PC-9 (cell line): Measurements from ENCODE around the gene LRRC55. TPM values are rescaled to one million over a fixed set of nuclear protein-coding genes. Genes with fewer than 3 reads are reported as not detected.

Source experiments
- BruUV-seq: library from RNA; stranded (reverse); fragments of 400-500 nt; replicated peaks from 2 replicates; lab custom pipeline; 2021; lab: Mats Ljungman, UMichigan
- CTCF ChIA-PET: fragments of 300-600 bp; sonication (Branson Sonifier 250); formaldehyde crosslinking; loops from one replicate; lab custom pipeline; 2022; ENCODE audit warnings: antibody characterized with exemption; lab: Charles Lee
- POLR2A ChIA-PET: fragments of 300-600 bp; sonication (Branson Sonifier 250); formaldehyde crosslinking; loops from one replicate; lab custom pipeline; 2022; ENCODE audit warnings: antibody characterized with exemption; ENCODE audit not compliant: unreplicated experiment; lab: Charles Lee
- DNase-seq, 2 experiments: peaks; one replicate each; pipeline versions ENCODE4 v3.0.0 to v3.0.0-alpha.2; 2015 to 2022; ENCODE audit warnings: mixed read lengths in 1 of 2
- H2AFZ ChIP-seq: fragments of 200-600 bp; sonication (generic); 2 replicates; pipeline ENCODE4 v1.8.1; 2017; ENCODE audit warnings: antibody characterized with exemption
- H3F3A ChIP-seq: fragments of 200-600 bp; sonication (generic); 2 replicates; pipeline ENCODE4 v1.8.1; 2017; ENCODE audit warnings: antibody characterized with exemption, mild to moderate bottlenecking, low read depth; ENCODE audit not compliant: insufficient read depth
- H3K27ac ChIP-seq: fragments of 200-600 bp; sonication (generic); 2 replicates; pipeline ENCODE4 v1.6.1; 2016; ENCODE audit warnings: mixed run types
- H3K27me3 ChIP-seq: fragments of 200-600 bp; sonication (generic); 2 replicates; pipeline ENCODE4 v1.6.1; 2016; ENCODE audit warnings: low read depth, mixed run types; ENCODE audit not compliant: insufficient read depth
- H3K36me3 ChIP-seq: fragments of 200-600 bp; sonication (generic); 2 replicates; pipeline ENCODE4 v1.6.1; 2016; ENCODE audit warnings: low read depth, mixed run types
- H3K4me1 ChIP-seq: fragments of 200-600 bp; sonication (generic); replicated peaks from 2 replicates; pipeline ENCODE4 v1.6.1; 2016; ENCODE audit warnings: mixed run types; ENCODE audit not compliant: insufficient read depth
- H3K4me2 ChIP-seq: fragments of 200-600 bp; sonication (generic); 2 replicates; pipeline ENCODE4 v1.6.1; 2017; ENCODE audit warnings: mixed run types
- H3K4me3 ChIP-seq: fragments of 200-600 bp; sonication (generic); 2 replicates; pipeline ENCODE4 v1.6.1; 2016; ENCODE audit warnings: mixed run types
- H3K79me2 ChIP-seq: fragments of 200-600 bp; sonication (generic); 2 replicates; pipeline ENCODE4 v1.6.1; 2017; ENCODE audit warnings: low read depth, mixed run types
- H3K9me2 ChIP-seq: fragments of 200-600 bp; sonication (generic); 2 replicates; pipeline ENCODE4 v1.8.1; 2017; ENCODE audit warnings: mild to moderate bottlenecking; ENCODE audit not compliant: insufficient read depth
- H3K9me3 ChIP-seq: fragments of 200-600 bp; sonication (generic); 2 replicates; pipeline ENCODE4 v1.8.1; 2016; ENCODE audit warnings: low read depth; ENCODE audit not compliant: insufficient read depth
- H4K20me1 ChIP-seq: fragments of 200-600 bp; sonication (generic); 2 replicates; pipeline ENCODE4 v1.8.1; 2017; ENCODE audit not compliant: insufficient read depth
- CTCF ChIP-seq: fragments of 200-600 bp; sonication (generic); conservative IDR thresholded peaks from 2 replicates; pipeline ENCODE4 v1.6.1; 2017; ENCODE audit warnings: mixed run types, antibody characterized with exemption, mild to moderate bottlenecking, moderate library complexity
- EZH2 ChIP-seq: fragments of 200-600 bp; sonication (generic); IDR thresholded peaks from 2 replicates; pipeline ENCODE4 v1.8.0; 2017; ENCODE audit warnings: antibody characterized with exemption, low read depth
- intact Hi-C: fragments of 100-400 bp; cut with micrococcal nuclease; formaldehyde crosslinking; loops from one replicate; pipeline ENCODE4 v1.10.0; 2022; ENCODE audit not compliant: unreplicated experiment
- total RNA-seq: library from RNA; stranded (reverse); gene quantifications from 2 replicates; pipeline ENCODE4 v1.2.3, GENCODE V29; 2021

The LRRC55 gene
- total RNA-seq, 1 experiment from 2014 or later: not detected

- Histone ChIP-seq H2AFZ (no peak overlapping the region), H3K9me3 (no peaks in the 10 kb centered on the region), H3K4me3 (no peak overlapping the region), H3K4me2 (no peak overlapping the region), H3K27ac (no peak overlapping the region), H3F3A (no peaks in the 10 kb centered on the region), H3K4me1 (no peaks in the 10 kb centered on the region), H3K79me2 (no peaks in the 10 kb centered on the region), H3K9me2 (no peaks in the 10 kb centered on the region), H3K36me3 (no peaks in the 10 kb centered on the region), H4K20me1 (no peaks in the 10 kb centered on the region), H3K27me3 (no peaks in the 10 kb centered on the region)
- ChIA-PET CTCF (no interaction called here), POLR2A (no interaction called here)
- no TSS peak for BruUV-seq
- intact Hi-C loops: no loop called here
- TF ChIP-seq CTCF (no peak), EZH2 (no peak)
- DNase-seq: no peak
Observed at GRCh38 chr11:57161351-57161750, 20.4 kb upstream of the LRRC55 start.

GRCh38 chr11:57162179-57162898 lies 19.4 kb upstream of the LRRC55 start:
- no peak overlapping the region for H3K4me2 ChIP-seq
- no peak overlapping the region for H3K27ac ChIP-seq
- TF ChIP-seq CTCF (no peak), EZH2 (no peak)
- no peaks in the 10 kb centered on the region; the same call in 1 of the 2 replicates for H3K9me2 ChIP-seq
- H3K4me3 ChIP-seq: no peak overlapping the region
- H3K4me1 ChIP-seq: no peaks in the 10 kb centered on the region
- CTCF ChIA-PET: no interaction called here
- H3K36me3 ChIP-seq: no peaks in the 10 kb centered on the region
- intact Hi-C loops: no loop called here
- DNase-seq: no peak
- no peaks in the 10 kb centered on the region for H4K20me1 ChIP-seq
- H3F3A ChIP-seq: no peaks in the 10 kb centered on the region
- no peaks in the 10 kb centered on the region for H3K9me3 ChIP-seq
- no TSS peak for BruUV-seq
- no peak overlapping the region for H2AFZ ChIP-seq
- no peaks in the 10 kb centered on the region for H3K27me3 ChIP-seq
- H3K79me2 ChIP-seq: no peaks in the 10 kb centered on the region
- POLR2A ChIA-PET: no interaction called here

GRCh38 chr11:57163160-57163868 lies 18.4 kb upstream of the LRRC55 start:
- H3K9me2 ChIP-seq: no peaks in the 10 kb centered on the region; the same call in 1 of the 2 replicates
- ChIA-PET CTCF (no interaction called here), POLR2A (no interaction called here)
- H3K27ac ChIP-seq: no peak overlapping the region
- no peaks in the 10 kb centered on the region for H3K79me2 ChIP-seq
- no peaks in the 10 kb centered on the region for H3K36me3 ChIP-seq
- H3K4me1 ChIP-seq: no peaks in the 10 kb centered on the region
- no peaks in the 10 kb centered on the region for H4K20me1 ChIP-seq
- H3K4me3 ChIP-seq: no peak overlapping the region
- TF ChIP-seq CTCF: no peak
- no peak for TF ChIP-seq EZH2
- intact Hi-C loops: no loop called here
- H3F3A ChIP-seq: no peaks in the 10 kb centered on the region
- H3K27me3 ChIP-seq: no peaks in the 10 kb centered on the region
- no peak overlapping the region for H3K4me2 ChIP-seq
- H2AFZ ChIP-seq: no peak overlapping the region
- DNase-seq: no peak
- H3K9me3 ChIP-seq: no peaks in the 10 kb centered on the region
- BruUV-seq: no TSS peak
